SW 1271 (cell line): ENCODE data around the gene EGFL7.
"Not testable (repeated sequence)": the region's sequence is repeated elsewhere in the genome, so short reads cannot be mapped to it uniquely, and the experiment has no call there.

Experiments
- DNase-seq, 2 experiments: peaks; one replicate each; lab custom pipeline; 2025; lab: John Stamatoyannopoulos, UW

EGFL7 gene

DNA sequence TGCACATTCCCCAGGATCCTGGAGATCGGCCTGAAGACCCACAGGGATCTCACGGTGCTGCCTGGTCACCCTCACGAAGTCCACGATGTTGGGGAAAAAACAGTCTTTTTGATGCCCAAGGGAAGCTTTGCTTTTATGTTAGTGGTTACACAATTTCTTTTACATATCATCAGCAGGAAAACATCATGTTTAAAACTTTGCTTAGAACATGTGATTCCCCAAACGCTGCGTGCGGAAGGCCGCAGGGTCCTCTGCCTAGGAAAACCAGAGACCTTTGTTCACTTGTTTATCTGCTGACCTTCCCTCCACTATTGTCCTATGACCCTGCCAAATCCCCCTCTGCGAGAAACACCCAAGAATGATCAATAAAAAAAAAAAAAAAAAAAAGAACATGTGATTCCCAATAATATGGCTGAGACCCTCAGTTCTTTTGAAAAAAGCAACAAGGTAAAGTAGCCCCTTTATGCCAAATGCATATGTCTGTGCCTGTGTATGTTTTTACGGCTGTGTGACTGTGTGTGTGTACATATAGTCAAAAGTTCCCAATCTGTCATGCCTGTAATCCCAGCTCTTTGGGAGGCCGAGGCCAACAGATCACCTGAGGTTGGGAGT lies 36.0 kb downstream of the EGFL7 start:
- no peak for DNase-seq

DNA sequence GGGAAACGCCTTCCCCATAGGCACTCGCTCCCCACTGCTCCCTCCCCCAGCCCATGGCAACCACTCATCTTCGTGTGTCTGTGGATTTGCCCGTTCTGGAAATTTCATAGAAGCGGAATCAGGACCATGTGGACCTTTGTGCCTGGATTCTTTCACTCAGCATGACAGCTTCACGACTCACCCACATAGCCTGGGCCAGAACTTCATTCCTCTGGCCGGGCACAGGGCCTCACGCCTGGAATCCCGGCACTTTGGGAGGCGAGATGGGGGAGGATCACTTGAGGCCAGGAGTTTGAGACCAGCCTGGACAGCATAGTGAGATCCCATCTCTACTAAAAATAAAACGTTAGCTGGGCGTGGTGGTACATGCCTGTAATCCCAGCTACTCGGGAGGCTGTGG lies 37.6 kb downstream of the EGFL7 start:
- no peak for DNase-seq

DNA sequence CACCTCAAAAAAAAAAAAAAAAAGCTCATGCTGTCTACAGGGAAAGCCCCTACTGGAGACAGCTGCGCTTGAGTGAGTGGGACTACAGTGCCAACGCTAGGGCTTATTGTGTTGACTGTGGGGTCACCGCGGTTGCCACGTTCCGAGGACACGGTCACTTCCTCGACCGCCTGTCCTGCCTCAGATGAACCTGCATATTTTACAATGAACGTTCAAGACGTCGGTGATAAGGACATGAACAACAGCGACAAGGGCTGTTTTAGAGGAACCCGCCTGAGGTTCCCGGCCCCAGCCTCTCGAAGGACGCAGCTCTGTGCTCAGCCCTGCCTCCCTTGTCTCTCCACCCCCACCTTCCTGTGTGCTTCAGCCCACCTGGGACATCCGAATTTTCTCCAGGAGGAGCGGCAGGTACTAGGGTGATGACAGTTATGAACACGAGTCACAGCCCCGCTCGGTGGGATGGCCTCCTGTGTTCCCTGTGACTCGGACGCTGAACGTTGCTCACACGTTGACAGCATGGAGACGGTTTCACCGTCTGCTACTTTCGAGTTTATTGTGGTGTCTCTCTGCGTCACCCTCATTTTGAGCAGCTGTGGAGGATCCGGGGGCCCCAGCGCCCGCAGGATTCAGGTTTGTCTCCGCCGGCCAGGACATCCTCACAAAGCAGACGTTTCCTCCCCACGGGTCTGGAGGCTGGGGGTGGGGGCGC lies 38.4 kb downstream of the EGFL7 start:
- DNase-seq, result no peak

DNA sequence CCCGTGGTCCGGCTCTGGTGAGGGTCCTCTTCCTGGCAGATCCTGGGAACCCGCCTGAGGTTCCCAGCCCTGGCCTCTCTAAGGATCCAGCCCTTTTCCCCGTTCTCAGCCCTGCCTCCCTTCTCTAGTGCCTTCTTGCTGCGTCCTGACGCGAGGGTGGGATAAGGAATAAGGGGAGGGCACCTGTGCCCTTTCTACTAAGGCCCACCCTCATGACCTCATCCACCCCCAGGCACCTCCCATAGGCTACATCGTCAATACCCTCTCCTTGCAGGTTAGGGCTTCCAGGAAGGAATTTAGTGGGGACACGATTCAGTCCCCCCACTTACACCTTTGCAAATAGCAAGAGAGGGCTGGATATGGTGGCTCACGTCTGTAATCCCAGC lies 38.9 kb downstream of the EGFL7 start:
- no peak for DNase-seq

DNA sequence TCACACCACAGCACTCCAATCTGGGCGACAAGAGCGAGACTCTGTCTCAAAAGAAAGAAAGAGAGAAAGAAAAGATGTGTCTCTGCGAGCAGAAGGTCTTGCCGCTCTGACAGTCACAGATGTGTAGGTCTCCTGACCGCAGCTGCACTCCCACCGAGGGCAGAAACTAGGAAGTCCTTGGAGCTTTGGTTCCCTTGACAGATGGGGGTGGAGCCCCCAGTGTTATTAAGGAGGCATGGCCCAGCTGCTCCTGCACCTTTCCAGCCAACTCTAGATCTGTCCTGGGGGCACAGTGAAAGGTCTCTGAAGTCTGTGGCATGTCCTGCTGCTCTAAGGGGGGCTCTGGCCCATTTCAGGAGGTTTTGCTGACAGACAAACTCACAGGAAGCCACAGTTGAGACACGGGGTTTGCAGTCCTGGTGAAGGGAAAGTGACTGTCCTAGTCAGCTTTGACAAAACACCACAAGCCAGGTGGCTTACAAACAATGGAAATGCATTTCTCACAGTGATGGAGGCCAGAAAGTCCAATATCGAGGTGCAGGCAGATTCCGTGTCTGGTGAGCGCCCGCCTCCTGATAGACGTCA lies 40.7 kb downstream of the EGFL7 start:
- no peak for DNase-seq

DNA sequence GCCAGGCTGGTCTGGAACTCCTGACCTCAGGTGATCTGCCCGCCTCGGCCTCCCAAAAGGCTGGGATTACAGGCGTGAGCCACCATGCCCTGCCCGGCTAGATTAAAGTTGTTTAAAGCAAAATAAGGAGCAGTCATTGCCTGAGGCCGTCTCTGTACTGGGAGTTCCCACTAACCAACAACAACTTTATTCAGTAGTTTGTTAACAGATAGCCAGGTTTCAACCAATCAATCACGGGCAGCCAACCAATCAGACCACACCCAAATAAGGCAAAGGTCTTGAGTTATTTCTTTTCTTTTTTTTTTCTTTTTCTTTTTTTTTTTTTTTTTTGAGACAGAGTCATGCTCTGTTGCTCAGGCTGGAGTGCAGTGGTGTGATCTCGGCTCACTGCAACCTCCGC lies 42.0 kb downstream of the EGFL7 start:
- DNase-seq, result not testable (repeated sequence)

DNA sequence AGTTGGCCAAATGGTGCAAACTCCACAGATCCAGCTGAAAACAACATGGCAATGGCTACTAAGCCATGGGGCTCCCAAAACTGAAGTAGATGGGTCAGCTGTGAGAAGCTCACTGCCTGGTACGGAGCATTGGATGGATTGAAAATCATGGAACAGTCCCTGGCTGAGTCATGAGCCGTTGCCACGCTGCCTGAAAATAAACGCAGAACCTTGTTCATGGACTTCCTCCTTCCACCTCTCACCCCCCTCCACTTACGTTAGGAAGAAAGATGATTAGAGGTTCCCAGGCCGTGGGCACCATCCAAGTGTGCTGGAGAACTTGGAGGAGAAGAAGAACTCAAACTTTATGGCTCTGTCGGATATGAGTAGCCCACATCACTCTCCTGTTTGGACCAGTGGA lies 42.8 kb downstream of the EGFL7 start:
- no peak for DNase-seq

DNA sequence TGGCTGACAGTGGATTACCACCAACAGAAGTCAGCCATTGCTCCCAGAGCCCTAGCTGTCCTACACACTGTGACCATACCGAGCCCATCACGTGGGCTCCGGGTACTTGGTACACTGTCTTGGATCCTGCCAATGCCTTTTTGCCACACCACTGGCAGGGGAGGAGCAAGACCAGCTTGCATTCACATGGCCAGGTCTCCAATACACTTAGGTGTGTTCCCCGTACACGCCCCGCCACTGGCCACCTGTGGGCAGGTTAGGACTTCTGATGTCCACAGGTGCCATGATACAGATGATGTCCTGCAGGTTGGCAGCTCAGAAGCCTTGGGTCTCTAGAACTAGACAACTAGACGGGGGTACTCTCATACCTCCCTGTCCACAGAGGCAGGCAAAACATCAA lies 44.3 kb downstream of the EGFL7 start:
- no peak for DNase-seq

DNA sequence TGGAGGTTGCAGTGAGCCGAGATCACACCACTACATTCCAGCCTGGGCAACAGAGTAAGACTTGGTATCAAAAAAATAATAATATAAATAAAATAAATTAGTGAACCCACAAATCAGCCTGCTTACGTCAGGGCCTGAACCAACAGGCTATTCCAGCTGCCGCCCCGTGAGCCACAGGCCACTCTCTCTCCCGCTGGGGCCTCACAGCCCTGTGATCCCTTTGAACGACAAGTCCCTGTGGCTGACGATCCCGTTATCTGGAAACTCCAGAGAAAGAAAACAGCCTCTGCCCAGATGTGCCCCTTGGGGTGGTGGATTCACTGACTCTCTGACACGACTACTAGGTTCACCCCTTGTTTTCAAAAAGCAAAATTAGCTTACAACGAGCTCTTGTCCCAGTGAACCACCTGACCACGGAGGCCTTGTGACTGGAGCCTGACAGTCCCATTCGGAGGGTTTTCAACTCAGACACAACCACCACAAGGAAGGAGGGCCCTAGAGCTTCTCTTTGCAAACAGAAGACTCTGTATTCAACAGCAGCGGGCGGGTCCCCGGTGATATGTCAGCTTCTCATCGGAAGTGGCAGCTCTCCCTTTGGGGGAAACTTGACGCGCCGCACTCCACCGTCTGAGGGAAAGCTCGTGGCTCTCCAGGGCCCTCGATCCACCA lies 45.3 kb downstream of the EGFL7 start:
- DNase-seq, result no peak

DNA sequence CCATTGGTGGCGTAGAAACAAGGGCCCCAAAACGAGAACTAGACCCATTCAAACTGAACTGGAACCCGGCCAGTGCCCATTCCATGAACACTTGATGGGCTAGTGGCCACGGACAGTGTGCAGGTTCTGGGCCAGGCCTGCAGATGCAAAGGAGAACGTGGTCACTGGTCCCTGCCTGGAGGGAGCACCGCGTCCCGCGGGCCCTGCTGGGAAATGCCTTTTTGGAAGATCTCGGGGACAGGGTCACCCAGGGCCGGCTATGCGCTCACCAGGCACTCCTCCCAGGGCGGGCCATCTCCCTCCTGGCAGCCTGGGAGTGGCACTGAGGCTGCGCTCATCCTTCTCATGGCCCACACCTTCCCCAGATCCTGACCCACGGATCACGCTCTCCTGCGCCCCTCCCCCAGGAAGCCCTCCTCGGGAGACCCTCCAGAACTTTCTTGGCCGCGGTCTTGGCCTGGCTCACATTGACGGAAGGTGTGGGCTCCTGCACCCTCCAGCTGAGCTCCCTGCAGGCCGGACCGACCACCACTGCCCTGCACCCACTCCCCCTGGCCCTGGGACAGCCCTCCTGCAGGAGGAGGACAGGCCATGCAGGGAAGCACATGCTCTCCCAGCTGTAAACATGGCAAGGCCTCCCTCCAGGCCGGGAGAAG lies 46.9 kb downstream of the EGFL7 start:
- DNase-seq, result no peak

DNA sequence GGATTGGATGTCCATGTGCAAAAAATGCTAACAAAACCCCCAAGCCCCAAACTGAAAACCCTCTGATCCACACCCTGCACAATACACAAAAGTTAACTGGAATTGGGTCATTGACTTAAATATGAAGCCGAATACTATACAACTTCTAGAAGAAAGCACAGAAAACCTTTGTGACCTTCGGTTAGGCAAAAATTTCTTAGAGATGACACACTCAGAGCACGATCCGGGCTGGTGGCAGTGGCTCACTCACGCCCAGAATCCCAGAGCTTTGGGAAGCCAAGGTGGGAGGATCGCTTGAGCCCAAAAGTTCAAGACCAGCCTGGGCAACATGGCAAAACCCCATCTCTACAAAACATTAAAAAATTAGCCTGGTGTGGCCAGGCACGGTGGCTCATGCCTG lies 47.8 kb downstream of the EGFL7 start:
- no peak for DNase-seq

DNA sequence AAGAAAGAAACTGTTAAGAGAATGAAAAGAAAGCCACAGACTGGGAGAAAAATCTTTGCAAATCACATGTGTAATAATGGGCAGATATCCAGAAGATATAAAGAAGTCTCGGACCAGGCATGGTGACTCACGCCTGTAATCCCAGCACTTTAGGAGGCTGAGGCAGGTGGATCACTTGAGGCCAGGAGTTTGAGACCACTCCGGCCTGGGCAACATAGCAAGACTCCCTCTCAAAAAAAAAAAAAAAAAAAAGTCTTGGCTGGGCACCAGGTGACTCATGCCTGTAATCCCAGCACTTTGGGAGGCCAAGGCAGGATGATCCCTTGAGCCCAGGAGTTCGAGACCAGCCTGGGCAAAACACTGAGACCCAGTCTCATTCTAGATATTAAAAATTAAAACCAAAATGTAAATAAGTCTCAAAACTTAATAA lies 48.5 kb downstream of the EGFL7 start:
- not testable (repeated sequence) for DNase-seq

DNA sequence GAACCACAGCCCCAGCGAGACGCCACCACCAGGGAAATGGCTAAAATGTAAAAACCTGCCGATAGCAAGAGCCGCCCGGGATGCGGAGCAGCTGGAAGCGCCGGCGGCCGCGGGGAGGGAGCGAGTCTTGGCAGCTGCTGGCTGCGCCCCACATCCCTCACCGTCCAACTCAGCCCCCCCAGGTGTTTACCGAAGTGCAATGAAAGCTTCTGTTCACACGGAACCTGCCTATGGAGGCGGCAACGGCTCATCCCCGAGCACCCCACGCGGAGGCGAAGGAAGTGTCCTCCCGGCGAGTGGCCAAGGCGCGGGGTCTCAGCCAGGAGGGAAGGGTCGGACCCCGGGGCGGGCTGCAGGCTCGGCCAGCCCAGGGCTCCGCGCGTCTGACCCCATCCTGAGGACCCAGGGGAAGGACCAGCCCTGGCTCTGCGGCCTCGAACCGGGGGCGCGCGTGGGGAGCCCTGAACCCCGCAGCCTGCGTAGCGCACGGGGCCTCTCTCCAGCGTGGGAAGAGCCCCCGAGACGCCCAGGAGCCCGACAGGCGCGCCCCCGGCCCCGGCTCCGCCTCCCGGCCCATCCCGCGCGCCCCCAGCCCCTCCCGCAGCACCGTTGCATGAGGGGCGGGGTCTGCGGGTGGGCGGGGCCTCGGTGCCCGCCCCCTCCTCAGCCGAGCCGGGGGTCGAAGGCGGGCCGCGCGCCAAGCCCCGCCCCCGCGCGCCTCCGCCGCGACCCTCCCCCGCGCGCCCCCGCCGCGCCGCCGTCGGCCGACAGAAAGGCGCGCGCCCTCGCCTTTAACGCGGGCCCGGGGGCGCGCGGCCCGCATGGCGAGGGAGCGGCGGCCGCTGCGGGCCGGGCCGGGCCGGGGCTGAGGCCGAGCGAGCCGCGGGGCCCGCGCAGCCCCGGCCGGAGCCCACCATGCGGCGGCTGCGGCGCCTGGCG lies 49.3 kb downstream of the EGFL7 start, which contains the start of gene DIPK1B:
TSS of gene DIPK1B (plus strand) at position 822 of the 939 bp plus-strand sequence. CDS start at position 916, 94 bp downstream.
- DNase-seq, result no peak

DNA sequence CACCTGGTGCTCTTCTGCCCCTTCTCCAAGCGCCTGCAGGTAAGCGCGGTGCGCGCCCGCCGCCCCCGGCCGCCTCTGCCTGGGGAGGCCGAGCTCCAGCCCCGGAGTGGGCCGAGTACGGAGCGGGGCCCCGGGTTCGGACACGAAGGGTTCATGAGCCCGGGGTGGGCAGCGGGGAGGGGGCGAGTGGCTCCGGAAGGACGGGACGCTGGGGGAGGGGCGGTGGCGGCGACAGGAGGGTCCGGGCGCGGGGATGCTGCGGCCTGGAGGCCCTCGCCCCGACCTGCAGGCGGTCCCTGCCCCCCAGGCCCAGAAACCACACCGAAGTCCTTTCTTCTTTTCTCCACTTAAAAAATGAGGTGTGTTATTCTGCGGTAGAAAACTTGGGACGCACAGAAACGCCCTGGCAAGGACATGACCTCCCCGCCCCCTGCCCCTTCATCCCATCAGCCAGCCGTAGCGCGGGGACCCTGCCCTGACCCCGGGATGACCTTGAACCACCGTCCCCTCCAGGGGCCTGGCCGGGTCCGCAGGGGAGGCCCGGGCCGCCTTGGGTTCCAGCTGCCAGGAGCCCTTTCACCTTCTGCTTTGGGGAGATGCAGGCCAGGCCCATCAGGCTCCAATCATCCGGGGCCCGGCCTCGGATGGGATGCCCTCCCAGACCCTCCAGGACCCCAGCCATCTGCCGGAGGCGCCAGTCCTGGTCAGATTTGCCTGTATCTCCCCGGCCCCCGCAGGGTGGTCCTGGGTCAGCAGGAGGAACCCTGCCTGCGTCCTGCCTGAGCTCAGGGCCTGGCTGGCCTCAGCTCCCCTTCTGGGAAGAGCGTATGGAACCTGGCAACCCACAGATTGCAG lies 50.2 kb downstream of the EGFL7 start:
- DNase-seq, result no peak

DNA sequence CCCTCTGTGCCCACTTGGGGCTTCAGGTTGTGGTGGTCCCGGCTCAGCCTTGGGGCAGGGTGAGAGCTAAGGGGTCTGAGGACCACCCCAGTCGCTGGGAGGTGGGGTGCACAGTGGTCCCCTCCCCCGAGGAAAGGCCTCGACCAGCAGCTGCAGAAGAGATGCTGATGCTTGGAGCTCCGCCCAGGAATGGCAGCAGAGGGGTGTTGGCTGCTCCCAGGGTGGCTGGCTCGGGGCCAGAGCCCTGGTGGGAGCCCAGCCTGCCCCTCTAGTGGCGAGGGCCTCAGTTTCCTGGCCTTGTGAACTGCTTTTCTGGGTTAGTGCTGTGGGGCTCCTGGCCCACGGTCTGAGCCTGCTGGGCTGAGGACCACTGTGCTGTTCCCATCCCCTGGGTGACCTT lies 50.8 kb downstream of the EGFL7 start:
- no peak for DNase-seq

DNA sequence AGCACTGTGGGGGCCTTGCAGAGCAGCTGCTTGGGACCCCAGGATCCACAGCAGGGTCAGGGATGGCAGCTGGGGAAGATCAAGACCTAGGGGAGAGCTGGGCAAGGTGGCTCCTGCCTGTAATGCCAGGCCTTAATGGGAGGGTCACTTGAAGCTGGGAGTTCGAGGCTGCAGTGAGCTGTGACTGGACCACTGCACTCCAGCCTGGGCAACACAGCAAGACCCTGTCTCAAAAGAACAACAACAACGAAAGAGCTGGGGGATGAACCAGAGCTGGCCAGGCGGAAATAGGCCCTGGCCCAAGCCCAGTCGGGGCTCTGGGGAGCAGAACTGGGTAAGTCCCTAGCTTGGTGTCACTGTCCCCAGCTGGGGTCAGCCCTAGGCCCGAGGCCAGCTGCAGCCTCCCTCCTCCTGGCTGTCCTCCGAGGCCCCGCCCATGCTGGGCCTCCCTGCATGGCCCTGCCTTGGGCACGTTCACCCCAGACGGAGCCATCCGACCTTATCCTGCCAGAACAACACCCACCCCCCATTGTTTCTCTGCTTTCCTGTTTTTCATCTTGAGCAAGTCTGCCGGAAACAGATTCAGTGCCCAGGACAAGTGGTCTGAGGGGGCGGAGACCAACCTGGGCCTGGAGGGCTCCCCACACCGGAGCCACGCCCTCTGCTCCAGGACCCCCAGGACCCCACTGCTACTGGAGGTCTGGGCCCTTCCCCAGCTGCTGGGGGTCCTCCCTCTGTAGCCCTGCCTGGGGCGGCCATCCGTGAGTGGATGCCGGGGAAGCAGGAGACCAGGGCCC lies 51.6 kb downstream of the EGFL7 start:
- DNase-seq, result no peak

DNA sequence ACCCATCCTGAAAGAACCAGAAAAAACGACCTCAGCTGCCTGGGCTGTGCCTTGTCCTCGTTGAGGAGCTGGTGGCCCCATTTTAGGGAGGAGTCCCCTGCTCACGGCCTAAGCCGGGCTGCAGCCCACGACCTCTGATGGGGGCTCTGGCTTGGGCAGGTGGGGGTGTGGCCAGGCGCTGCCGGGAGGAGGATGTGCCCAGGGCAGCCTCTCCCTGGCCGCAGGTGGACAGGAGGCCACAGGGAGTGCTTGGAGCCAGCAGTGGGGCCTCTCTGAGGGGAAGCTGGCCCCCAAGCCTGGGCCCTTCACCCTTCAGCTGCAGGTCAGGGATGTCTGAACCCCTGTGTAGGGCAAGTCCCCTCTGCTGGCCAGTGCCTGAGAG lies 52.2 kb downstream of the EGFL7 start:
- no peak for DNase-seq

DNA sequence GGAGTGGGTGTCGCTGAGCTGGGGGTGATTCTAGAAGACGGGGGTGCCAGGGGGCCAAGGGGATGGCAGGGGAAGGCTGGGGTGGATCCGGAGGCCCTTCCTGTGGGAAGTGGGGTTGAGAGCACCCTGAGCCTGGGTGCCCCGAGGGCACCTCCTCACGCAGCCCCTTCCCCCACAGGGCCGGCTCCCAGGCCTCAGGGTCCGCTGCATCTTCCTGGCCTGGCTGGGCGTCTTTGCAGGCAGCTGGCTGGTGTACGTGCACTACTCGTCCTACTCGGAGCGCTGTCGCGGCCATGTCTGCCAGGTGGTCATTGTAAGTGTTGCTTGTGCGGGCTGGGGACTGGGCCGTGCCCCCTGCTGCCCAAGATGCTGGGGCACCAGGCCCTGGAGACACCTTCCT lies 54.7 kb downstream of the EGFL7 start:
- no peak for DNase-seq

DNA sequence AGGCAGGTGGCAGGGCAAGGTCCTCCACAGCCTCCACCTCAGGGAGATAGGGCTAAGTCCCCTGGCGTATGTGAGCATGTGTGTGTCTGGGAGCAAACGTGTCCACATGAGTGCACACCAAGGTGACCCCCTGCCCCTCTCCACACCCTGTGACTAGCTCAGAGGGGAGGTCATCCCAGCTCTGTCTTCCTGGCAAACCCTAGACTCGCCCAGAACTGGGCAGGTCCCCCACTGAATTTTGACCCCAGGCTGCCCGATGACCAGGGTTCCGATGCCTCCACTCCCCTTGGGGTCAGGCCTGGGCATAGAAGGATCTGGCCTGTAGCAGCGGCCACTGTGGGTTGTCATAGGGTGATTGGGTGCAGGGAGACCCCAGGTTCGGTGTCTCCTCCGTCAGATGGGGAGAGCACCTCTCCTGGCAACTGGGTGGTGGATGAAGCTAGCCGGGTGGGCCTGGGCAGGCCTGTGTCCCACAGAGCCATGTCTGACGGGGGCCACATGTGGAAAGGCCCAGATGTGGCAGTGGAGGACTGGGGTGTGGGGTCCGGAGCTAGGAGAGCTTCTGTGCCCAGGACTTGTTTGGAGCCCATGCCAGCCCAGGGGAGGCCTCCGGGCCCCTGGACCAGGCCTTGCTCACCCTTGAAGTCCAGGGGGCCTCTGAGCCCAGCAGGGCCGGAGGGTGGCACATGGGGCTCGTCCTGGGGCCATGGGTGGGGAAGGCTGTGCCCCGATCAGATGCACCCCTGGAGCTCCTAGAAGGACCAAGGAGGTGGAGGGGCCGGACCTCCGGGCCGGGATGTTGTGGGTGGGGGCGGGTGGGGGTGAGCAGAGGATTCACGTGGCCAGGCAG lies 55.9 kb downstream of the EGFL7 start:
- no peak for DNase-seq
